MCF 10A (cell line): ENCODE data around the gene RPEL1. TPM values are rescaled to one million over a fixed set of nuclear protein-coding genes. Genes with fewer than 3 reads are reported as not detected.

Experiments used
- BruUV-seq: library from RNA; stranded (reverse); fragments of 400-500 nt; replicated peaks from 2 replicates; lab custom pipeline; 2021; lab: Mats Ljungman, UMichigan
- CTCF ChIA-PET: fragments of 300-600 bp; sonication (Branson Sonifier 250); formaldehyde crosslinking; extraction: SDS; loops from one replicate; lab custom pipeline; 2021; ENCODE audit warnings: antibody characterized with exemption, inconsistent platforms; lab: Yijun Ruan, JAX
- POLR2A ChIA-PET: fragments of 300-600, 350-650 bp; sonication (Branson Sonifier 250); formaldehyde crosslinking; extraction: SDS; loops from one replicate; lab custom pipeline; 2020; ENCODE audit warnings: antibody characterized with exemption, inconsistent platforms; lab: Yijun Ruan, JAX
- DNase-seq: peaks from one replicate; pipeline ENCODE4 v3.0.0-alpha.2; 2018; ENCODE audit not compliant: unreplicated experiment
- H3K27ac Mint-ChIP-seq: one replicate; pipeline ENCODE4 v1.8.0; 2022; ENCODE audit warnings: mild to moderate bottlenecking, low read depth, mixed read lengths; ENCODE audit not compliant: unreplicated experiment
- H3K27me3 Mint-ChIP-seq: one replicate; pipeline ENCODE4 v1.8.0; 2022; ENCODE audit warnings: mixed read lengths; ENCODE audit not compliant: insufficient read depth, unreplicated experiment
- H3K36me3 Mint-ChIP-seq: one replicate; pipeline ENCODE4 v1.8.0; 2022; ENCODE audit warnings: mild to moderate bottlenecking, moderate library complexity, mixed read lengths; ENCODE audit not compliant: insufficient read depth, unreplicated experiment
- H3K4me1 Mint-ChIP-seq: one replicate; pipeline ENCODE4 v1.8.0; 2022; ENCODE audit warnings: mixed read lengths; ENCODE audit not compliant: insufficient read depth, unreplicated experiment
- H3K4me3 Mint-ChIP-seq: one replicate; pipeline ENCODE4 v1.8.0; 2022; ENCODE audit warnings: mild to moderate bottlenecking, moderate library complexity, mixed read lengths; ENCODE audit not compliant: unreplicated experiment
- H3K9me3 Mint-ChIP-seq: one replicate; pipeline ENCODE4 v1.8.0; 2022; ENCODE audit warnings: mixed read lengths; ENCODE audit not compliant: unreplicated experiment
- CTCF ChIP-seq: fragments of 200-600 bp; IDR thresholded peaks from one replicate; pipeline ENCODE4 v1.8.0; 2022; ENCODE audit warnings: antibody characterized with exemption, mild to moderate bottlenecking; ENCODE audit not compliant: unreplicated experiment
- intact Hi-C: fragments of 100-400 bp; cut with micrococcal nuclease; formaldehyde crosslinking; loops from 2 replicates; pipeline ENCODE4 v1.14.1; 2022
- total RNA-seq: library from RNA; stranded (reverse); gene quantifications from 2 replicates; pipeline ENCODE4 v1.2.3, GENCODE V29; 2022

RPEL1 gene
- total RNA-seq, 1 experiment from 2014 or later = not detected

DNA sequence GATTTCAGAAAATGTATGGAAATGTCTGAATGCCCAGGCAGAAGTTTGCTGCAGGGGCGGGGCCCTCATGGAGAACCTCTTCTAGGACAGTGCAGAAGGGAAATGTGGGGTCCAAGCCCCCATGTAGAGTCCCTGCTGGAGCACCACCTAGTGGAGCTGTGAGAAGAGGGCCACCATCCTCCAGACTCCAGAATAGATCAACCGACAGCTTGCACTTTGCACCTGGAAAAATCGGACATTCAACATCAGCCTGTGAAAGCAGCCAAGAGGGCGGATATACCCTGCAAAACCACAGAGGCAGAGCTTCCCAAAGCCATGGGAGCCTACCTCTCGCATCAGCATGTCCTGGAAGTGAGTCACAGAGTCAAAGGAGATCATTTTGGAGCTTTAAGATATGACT lies 14.3 kb downstream of the RPEL1 start:
- H3K36me3 Mint-ChIP-seq = no peaks in the 10 kb centered on the region
- no peak for DNase-seq
- TF ChIP-seq CTCF = no peak
- H3K9me3 Mint-ChIP-seq = no peaks in the 10 kb centered on the region
- POLR2A ChIA-PET = interaction anchor here (0.7 to 1.0 kb wide), 2 partner anchors 19 to 72 kb away, joined by 3 read pairs; no protein-coding TSS in a partner anchor
- H3K4me1 Mint-ChIP-seq = peaks cover 8% of the 10 kb centered on the region
- no peak overlapping the region for H3K4me3 Mint-ChIP-seq
- no TSS peak for BruUV-seq
- H3K27ac Mint-ChIP-seq = no peak overlapping the region
- intact Hi-C loops = no loop called here
- H3K27me3 Mint-ChIP-seq = peaks cover under 1% of the 10 kb centered on the region
- CTCF ChIA-PET = interaction anchor here (0.5 kb wide), 1 partner anchor 29 kb away, joined by 4 read pairs; no protein-coding TSS in a partner anchor

DNA sequence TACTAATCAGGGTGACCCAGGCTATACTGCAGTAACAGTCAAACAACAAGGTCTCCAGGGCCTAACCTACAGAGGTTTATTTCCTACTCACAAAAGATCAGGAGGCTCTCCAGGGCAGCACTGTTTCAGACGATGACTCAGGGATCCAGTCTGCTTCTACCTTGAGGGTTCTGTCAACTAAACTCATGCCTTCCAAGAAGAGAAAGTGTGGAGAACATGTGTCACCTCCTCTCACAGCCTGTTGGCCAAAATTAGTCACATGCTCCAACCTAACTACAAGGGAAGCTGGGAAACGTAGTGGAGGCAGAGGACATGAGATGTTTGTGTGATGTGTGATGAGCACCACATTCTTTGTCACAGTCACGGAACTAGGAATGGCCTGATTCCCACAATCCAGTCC lies 16.5 kb downstream of the RPEL1 start:
- CTCF ChIA-PET = no interaction called here
- intact Hi-C loops = no loop called here
- no peak for TF ChIP-seq CTCF

GRCh38 chr10:103265717-103266329 lies 20.1 kb downstream of the RPEL1 start:
- no TSS peak for BruUV-seq

More for the DNA sequence above, 16.5 kb downstream of the RPEL1 start:
- peaks cover 15% of the 10 kb centered on the region for H3K27me3 Mint-ChIP-seq
- no peaks in the 10 kb centered on the region for H3K4me1 Mint-ChIP-seq
- POLR2A ChIA-PET = no interaction called here
- no peak overlapping the region for H3K27ac Mint-ChIP-seq
- DNase-seq = no peak
- no peaks in the 10 kb centered on the region for H3K9me3 Mint-ChIP-seq
- H3K36me3 Mint-ChIP-seq = no peaks in the 10 kb centered on the region
- H3K4me3 Mint-ChIP-seq = no peak overlapping the region
- no TSS peak for BruUV-seq

More at GRCh38 chr10:103265717-103266329, 20.1 kb downstream of the RPEL1 start:
- DNase-seq = peak; percentile 70
- CTCF ChIA-PET = interaction anchor here (0.6 to 0.9 kb wide), 2 partner anchors 155 to 161 kb away, joined by 4 read pairs; no protein-coding TSS in a partner anchor
- no peak overlapping the region for H3K4me3 Mint-ChIP-seq
- TF ChIP-seq CTCF = no peak
- no peaks in the 10 kb centered on the region for H3K36me3 Mint-ChIP-seq
- H3K4me1 Mint-ChIP-seq = no peaks in the 10 kb centered on the region
- no peak overlapping the region for H3K27ac Mint-ChIP-seq
- intact Hi-C loops = no loop called here
- H3K9me3 Mint-ChIP-seq = no peaks in the 10 kb centered on the region
- peaks cover 40% of the 10 kb centered on the region for H3K27me3 Mint-ChIP-seq
- POLR2A ChIA-PET = interaction anchor here (1.0 to 1.4 kb wide), 2 partner anchors 11 to 14 kb away, joined by 4 to 9 read pairs; no protein-coding TSS in a partner anchor
